GM19023 (cell line): Measurements from ENCODE around the gene ITIH6.
A peak's percentile ranks its signal among the peaks of the same experiment; 100 is the strongest.
"Not testable (repeated sequence)": the region's sequence is repeated elsewhere in the genome, so short reads cannot be mapped to it uniquely, and the experiment has no call there.

Experiments
- ATAC-seq: cut with Tn5 transposase; IDR thresholded peaks from one replicate; pipeline ENCODE4 v1.9.1; 2021; ENCODE audit warnings: mild to moderate bottlenecking, moderate library complexity; ENCODE audit not compliant: unreplicated experiment

The ITIH6 gene

GRCh38 chrX:54798137-54798536 is at the start of gene ITIH6:
Gene ITIH6 (minus strand): TSS chrX:54798255. CDS start chrX:54798210, 45 bp downstream.
- ATAC-seq: no peak

GRCh38 chrX:54847700-54848099 is 49.6 kb upstream of the ITIH6 start:
- ATAC-seq: not testable (repeated sequence)

- ATAC-seq: no peak
These were observed 45.0 kb upstream of the ITIH6 start for GRCh38 chrX:54843050-54843449.

- ATAC-seq: no peak
These were observed 44.6 kb upstream of the ITIH6 start for GRCh38 chrX:54842607-54843006.

- ATAC-seq: not testable (repeated sequence)
These were observed 43.3 kb upstream of the ITIH6 start for GRCh38 chrX:54841184-54841874.

GRCh38 chrX:54838583-54838982 is 40.5 kb upstream of the ITIH6 start:
- ATAC-seq: no peak

GRCh38 chrX:54826598-54826997 is 28.5 kb upstream of the ITIH6 start:
- no peak for ATAC-seq

GRCh38 chrX:54825716-54826438 is 27.8 kb upstream of the ITIH6 start:
- no peak for ATAC-seq

- ATAC-seq: no peak
These were observed 26.7 kb upstream of the ITIH6 start for GRCh38 chrX:54824722-54825121.

- no peak for ATAC-seq
These were observed 26.1 kb upstream of the ITIH6 start for GRCh38 chrX:54824195-54824594.

GRCh38 chrX:54821310-54821709 is 23.3 kb upstream of the ITIH6 start:
- no peak for ATAC-seq

GRCh38 chrX:54820737-54821136 is 22.7 kb upstream of the ITIH6 start:
- ATAC-seq: no peak

- ATAC-seq: no peak
These were observed 21.1 kb upstream of the ITIH6 start for GRCh38 chrX:54819201-54819600.

- ATAC-seq: no peak
These were observed 20.2 kb upstream of the ITIH6 start for GRCh38 chrX:54818221-54818620.

- ATAC-seq: no peak
These were observed 19.3 kb upstream of the ITIH6 start for GRCh38 chrX:54817220-54817820.

- no peak for ATAC-seq
These were observed 14.3 kb upstream of the ITIH6 start for GRCh38 chrX:54812306-54812705.

- no peak for ATAC-seq
These were observed 13.3 kb upstream of the ITIH6 start for GRCh38 chrX:54811301-54811885.

- ATAC-seq: no peak
These were observed 12.5 kb upstream of the ITIH6 start for GRCh38 chrX:54810532-54810931.

- ATAC-seq: peak; percentile 88
These were observed 10.8 kb upstream of the ITIH6 start for GRCh38 chrX:54808605-54809483.

GRCh38 chrX:54808109-54808604 is 10.1 kb upstream of the ITIH6 start:
- ATAC-seq: peak; percentile 33
